Epithelial cell of umbilical artery (primary cell): ENCODE measurements around the gene LCN10. TPM values are rescaled to one million over a fixed set of nuclear protein-coding genes. Genes with fewer than 3 reads are reported as not detected.

Experiments used
- total RNA-seq: library from RNA; depleted of rRNA; stranded (reverse); fragments of >200 nt; gene quantifications from 2 replicates; pipeline ENCODE4 v1.2.3, GENCODE V29; 2014

The LCN10 gene
- not detected in 2 replicates for total RNA-seq

GRCh38 chr9:136742591-136743391 lies at the start of gene LCN10:
TSS of gene LCN10 (minus strand) at chr9:136742940. CDS start at chr9:136742903, 37 bp downstream.

DNA sequence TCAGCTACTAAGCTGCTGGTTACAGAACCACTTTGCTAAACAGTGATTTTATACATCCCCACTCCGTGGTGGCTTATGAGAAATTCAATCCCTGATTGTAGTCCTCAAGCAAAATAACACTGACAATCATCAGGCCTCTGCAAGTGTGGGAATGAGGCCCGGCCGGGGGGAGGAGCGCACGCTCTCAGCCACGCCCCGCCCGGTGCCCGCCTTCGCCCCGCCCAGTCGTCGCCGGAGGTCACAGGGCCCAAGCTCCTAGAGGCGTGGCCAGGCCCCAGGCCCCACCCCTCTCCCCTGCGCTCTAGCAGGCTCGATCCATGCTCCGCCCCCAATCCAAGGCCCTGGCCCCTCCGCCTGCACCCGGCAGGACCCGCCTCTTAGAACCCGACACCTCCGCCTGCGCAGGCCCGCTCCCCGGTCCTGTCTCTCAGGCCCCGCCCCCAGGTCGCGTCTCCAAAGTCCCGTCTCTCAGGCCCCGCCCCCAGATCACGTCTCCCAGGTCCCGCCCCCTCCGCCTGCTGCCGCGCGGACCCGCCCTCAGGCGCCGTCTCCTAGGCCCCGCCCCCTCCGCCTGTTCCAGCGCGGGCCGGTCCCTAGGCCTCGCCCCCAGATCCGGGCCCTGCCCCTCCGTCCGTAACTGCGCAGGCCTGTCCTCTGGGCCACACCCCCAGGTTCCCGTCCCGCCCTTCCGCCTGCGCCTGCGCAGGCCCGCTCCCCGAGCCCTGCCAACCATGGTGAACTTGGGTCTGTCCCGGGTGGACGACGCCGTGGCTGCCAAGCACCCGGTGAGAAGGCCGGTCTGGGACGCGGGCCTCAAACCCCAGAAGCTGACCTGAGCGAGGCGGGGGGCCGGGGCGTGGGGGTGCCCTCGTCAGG lies 48.1 kb upstream of the LCN10 start, which contains the start of gene TMEM141:
Gene TMEM141, plus strand, starts transcription at position 705 of the 876 bp plus-strand sequence. Its CDS starts 27 bp downstream, at position 732.

DNA sequence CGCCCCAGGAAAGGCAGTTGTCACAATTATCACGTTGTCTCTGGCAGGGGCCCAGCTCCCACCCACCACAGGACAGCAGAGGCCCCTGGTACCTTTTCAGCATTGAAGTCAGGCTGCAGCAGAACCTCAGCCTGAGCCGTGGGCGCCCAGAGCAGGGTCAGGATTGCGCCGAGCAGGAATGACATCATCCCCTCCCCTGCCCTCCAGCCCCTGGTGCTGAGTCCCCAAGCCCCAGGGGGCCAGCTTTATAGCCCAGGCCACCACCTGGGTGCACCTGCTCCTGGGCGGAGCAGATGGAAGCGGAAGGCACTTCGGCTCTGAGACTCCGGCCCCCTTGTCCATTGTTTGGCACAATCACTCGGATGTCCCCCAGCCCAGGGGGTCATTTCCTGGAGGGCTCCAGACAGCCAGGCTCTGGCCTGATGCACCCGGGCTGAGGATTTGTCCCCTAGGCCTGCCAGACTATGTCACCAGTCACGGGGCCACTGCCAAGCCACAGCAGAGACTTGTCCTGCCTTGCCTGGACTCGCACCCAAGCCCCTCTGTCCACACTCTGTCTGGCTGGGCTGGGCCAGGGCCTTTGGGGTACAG lies 21.7 kb upstream of the LCN10 start, which contains the start of gene LCN15:
Gene LCN15, minus strand, starts transcription at position 218 of the 591 bp plus-strand sequence. Its CDS starts 30 bp downstream, at position 188.

DNA sequence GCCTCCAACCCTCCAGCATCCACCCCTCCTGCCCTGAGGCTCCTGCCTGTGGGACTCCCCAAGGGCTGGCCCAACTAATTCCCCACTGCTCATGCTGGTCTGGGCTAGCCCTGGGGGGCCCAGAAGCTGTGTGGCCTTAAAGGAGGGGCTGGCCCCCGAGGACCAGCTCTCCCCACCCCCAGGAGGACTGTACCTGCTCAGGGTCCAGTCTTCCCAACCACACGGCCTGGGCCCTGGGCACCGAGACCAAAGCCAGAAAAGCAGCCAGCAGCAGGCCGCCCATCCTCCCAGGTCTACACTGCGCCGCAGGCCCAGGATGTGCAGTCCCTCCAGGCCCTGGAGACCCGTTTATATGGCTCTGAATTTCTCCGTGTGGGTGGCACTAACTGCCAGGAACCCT lies 5.5 kb upstream of the LCN10 start, which contains the start of gene LCN6:
Gene LCN6, minus strand, starts transcription at position 325 of the 400 bp plus-strand sequence. Its CDS starts 42 bp downstream, at position 283.

DNA sequence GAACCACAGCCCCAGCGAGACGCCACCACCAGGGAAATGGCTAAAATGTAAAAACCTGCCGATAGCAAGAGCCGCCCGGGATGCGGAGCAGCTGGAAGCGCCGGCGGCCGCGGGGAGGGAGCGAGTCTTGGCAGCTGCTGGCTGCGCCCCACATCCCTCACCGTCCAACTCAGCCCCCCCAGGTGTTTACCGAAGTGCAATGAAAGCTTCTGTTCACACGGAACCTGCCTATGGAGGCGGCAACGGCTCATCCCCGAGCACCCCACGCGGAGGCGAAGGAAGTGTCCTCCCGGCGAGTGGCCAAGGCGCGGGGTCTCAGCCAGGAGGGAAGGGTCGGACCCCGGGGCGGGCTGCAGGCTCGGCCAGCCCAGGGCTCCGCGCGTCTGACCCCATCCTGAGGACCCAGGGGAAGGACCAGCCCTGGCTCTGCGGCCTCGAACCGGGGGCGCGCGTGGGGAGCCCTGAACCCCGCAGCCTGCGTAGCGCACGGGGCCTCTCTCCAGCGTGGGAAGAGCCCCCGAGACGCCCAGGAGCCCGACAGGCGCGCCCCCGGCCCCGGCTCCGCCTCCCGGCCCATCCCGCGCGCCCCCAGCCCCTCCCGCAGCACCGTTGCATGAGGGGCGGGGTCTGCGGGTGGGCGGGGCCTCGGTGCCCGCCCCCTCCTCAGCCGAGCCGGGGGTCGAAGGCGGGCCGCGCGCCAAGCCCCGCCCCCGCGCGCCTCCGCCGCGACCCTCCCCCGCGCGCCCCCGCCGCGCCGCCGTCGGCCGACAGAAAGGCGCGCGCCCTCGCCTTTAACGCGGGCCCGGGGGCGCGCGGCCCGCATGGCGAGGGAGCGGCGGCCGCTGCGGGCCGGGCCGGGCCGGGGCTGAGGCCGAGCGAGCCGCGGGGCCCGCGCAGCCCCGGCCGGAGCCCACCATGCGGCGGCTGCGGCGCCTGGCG lies 30.7 kb downstream of the LCN10 start, which contains the start of gene DIPK1B:
Gene DIPK1B, plus strand, starts transcription at position 822 of the 939 bp plus-strand sequence. Its CDS starts 94 bp downstream, at position 916.

Other genes with a start within 250 kb of the LCN10 start
- 69.9 and 99.1 TPM in 2 replicates for gene NOTCH1, start 196.9 kb downstream of the LCN10 start, total RNA-seq
- gene EGFL7, start 80.0 kb downstream of the LCN10 start, total RNA-seq, result 532 and 626 TPM in 2 replicates
- gene AGPAT2, start 55.5 kb downstream of the LCN10 start, total RNA-seq, result 33.3 and 37.7 TPM in 2 replicates
- 171 and 201 TPM in 2 replicates for gene DIPK1B, start 30.4 kb downstream of the LCN10 start, total RNA-seq
- gene LCN6, start 5.6 kb upstream of the LCN10 start, total RNA-seq, result not detected in 2 replicates
- gene LCN8, start 15.3 kb upstream of the LCN10 start, total RNA-seq, result not detected in 2 replicates
- not detected in 2 replicates for gene LCN15, start 21.6 kb upstream of the LCN10 start, total RNA-seq
- gene TMEM141, start 48.4 kb upstream of the LCN10 start, total RNA-seq, result 105 and 109 TPM in 2 replicates
- under 0.01 and 0.46 TPM in 2 replicates for gene CCDC183, start 53.4 kb upstream of the LCN10 start, total RNA-seq
- gene RABL6, start 65.0 kb upstream of the LCN10 start, total RNA-seq, result 57.9 and 64.6 TPM in 2 replicates
- gene AJM1, start 99.5 kb upstream of the LCN10 start, total RNA-seq, result 0.61 and 0.65 TPM in 2 replicates
- 91.8 and 130 TPM in 2 replicates for gene PHPT1, start 106.5 kb upstream of the LCN10 start, total RNA-seq
- 0.32 and 1.5 TPM in 2 replicates for gene MAMDC4, start 109.4 kb upstream of the LCN10 start, total RNA-seq
- gene EDF1, start 123.4 kb upstream of the LCN10 start, total RNA-seq, result 352 and 430 TPM in 2 replicates
- gene TRAF2, start 143.6 kb upstream of the LCN10 start, total RNA-seq, result 11.1 and 11.4 TPM in 2 replicates
- 124 and 151 TPM in 2 replicates for gene FBXW5, start 201.8 kb upstream of the LCN10 start, total RNA-seq
- gene C8G, start 202.3 kb upstream of the LCN10 start, total RNA-seq, result not detected in 2 replicates
- gene LCN12, start 209.3 kb upstream of the LCN10 start, total RNA-seq, result not detected in 2 replicates
- gene PTGDS, start 234.6 kb upstream of the LCN10 start, total RNA-seq, result 0.65 TPM in 1 of 2 replicates, not detected in the other
- not detected in 2 replicates for gene LCNL1, start 240.1 kb upstream of the LCN10 start, total RNA-seq
- gene PAXX, start 249.5 kb upstream of the LCN10 start, total RNA-seq, result 18.8 and 26.0 TPM in 2 replicates